Tibial nerve (tissue), 4 donors: ENCODE results near the gene COL9A3. TPM values are rescaled to one million over a fixed set of nuclear protein-coding genes. Genes with fewer than 3 reads are reported as not detected.

ENCODE experiments used
- DNase-seq, 2 donors: peaks; one replicate each; pipeline ENCODE4 v3.0.0-alpha.2; 2019; ENCODE audit warnings: low spot score in 2 of 2
- H3K27ac ChIP-seq, 4 donors: fragments of 200-600 bp; sonication (generic) in 3 of 4; one replicate each; pipeline ENCODE4 v1.5.1; 2017 to 2019; ENCODE audit warnings: mild to moderate bottlenecking in 1 of 4
- H3K27me3 ChIP-seq, 2 donors: fragments of 200-600 bp; sonication (generic) in 1 of 2; one replicate each; pipeline versions ENCODE4 v1.5.1 to v1.6.0; 2017 to 2019
- H3K36me3 ChIP-seq, 3 donors: fragments of 200-600 bp; sonication (generic); one replicate each; pipeline ENCODE4 v1.5.1; 2018 to 2019
- H3K4me1 ChIP-seq, 4 donors: fragments of 200-600 bp; sonication (generic) in 3 of 4; one replicate each; pipeline ENCODE4 v1.5.1; 2017 to 2019
- H3K4me3 ChIP-seq, 4 donors: fragments of 200-600 bp; sonication (generic) in 3 of 4; one replicate each; pipeline ENCODE4 v1.5.1; 2017 to 2019; ENCODE audit warnings: mild to moderate bottlenecking in 1 of 4, moderate library complexity in 1 of 4
- H3K9me3 ChIP-seq, 4 donors: fragments of 200-600 bp; sonication (generic) in 3 of 4; one replicate each; pipeline ENCODE4 v1.5.1; 2017 to 2019
- EP300 ChIP-seq, 2 donors: sonication (generic); formaldehyde crosslinking; IDR thresholded peaks; one replicate each; pipeline ENCODE4 v1.6.1; 2017; ENCODE audit warnings: antibody characterized with exemption in 2 of 2, mild to moderate bottlenecking in 1 of 2
- POLR2A ChIP-seq, 2 donors: fragments of 450-650 bp; IDR thresholded peaks; one replicate each; pipeline ENCODE4 v1.6.1; 2017; ENCODE audit warnings: antibody characterized with exemption in 2 of 2, mild to moderate bottlenecking in 2 of 2, moderate library complexity in 2 of 2
- WGBS, 2 donors: methylation state at CpG; one replicate each; pipeline ENCODE4 v1.1.5; 2018; 5-methylcytosine and 5-hydroxymethylcytosine counted together
- total RNA-seq, 4 donors: library from RNA; depleted of rRNA; stranded (reverse); fragments of >200 nt; gene quantifications; one replicate each; pipeline ENCODE4 v1.1.0, GENCODE V29; 2016
- TF ChIP-seq, protein P1 (sequence below), 5 experiments: fragments of 200-600 bp in 3 of 5; fragments of 450-650 bp in 2 of 5; sonication (generic) in 3 of 5; IDR thresholded peaks; one replicate each; pipeline ENCODE4 v1.5.1; 2016 to 2019; ENCODE audit warnings: antibody characterized with exemption in 5 of 5, mild to moderate bottlenecking in 3 of 5, moderate library complexity in 2 of 5

COL9A3 gene
- total RNA-seq, 4 donors from 2014 or later: 51.3 to 81.2 (median 63.5) TPM

DNA sequence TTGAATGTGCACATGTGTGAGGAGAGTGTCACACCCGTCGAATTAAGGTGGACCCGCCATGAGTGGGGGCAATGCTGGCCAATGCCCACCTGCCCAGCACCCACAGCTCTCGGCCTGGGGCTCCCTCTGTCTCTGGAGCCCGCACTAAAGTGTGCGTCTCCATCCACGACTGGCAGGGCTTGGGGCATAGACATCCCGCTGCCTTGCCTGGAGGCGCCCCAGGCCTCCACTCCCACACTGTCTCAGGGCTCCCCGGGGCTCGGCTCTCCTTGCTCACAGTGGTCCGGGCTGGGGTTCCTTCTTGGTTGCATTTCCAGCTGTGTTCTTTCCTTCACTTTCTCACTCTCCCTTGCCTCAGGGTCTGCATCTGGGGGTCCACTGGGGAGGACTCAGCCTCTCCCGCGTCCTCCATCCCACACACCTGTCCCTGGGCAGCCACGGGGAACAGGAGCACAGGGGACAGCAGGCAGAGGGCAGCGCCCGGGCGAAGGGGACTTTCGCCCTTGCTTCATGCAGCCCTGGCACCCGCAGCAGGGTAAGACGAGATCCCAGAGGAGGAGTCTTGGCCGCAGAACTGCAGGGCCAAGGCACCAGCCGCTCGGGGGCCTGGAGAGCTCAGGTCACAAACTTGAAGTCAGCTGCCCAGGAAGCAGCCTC is 40.7 kb upstream of the COL9A3 start:
- WGBS, 2 donors: 86 to 88% methylated on average over 23 to 24 of the region's 24 CpGs
- TF ChIP-seq, protein P1, sequence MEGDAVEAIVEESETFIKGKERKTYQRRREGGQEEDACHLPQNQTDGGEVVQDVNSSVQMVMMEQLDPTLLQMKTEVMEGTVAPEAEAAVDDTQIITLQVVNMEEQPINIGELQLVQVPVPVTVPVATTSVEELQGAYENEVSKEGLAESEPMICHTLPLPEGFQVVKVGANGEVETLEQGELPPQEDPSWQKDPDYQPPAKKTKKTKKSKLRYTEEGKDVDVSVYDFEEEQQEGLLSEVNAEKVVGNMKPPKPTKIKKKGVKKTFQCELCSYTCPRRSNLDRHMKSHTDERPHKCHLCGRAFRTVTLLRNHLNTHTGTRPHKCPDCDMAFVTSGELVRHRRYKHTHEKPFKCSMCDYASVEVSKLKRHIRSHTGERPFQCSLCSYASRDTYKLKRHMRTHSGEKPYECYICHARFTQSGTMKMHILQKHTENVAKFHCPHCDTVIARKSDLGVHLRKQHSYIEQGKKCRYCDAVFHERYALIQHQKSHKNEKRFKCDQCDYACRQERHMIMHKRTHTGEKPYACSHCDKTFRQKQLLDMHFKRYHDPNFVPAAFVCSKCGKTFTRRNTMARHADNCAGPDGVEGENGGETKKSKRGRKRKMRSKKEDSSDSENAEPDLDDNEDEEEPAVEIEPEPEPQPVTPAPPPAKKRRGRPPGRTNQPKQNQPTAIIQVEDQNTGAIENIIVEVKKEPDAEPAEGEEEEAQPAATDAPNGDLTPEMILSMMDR (IDR thresholded peaks at IDR 0.05): no peak
- no peak for TF ChIP-seq POLR2A (IDR thresholded peaks at IDR 0.05)
- no peak for TF ChIP-seq EP300 (IDR thresholded peaks at IDR 0.05)
- peaks cover 0 to 11% of the 10 kb centered on the region in 2 donors for H3K27me3 ChIP-seq

DNA sequence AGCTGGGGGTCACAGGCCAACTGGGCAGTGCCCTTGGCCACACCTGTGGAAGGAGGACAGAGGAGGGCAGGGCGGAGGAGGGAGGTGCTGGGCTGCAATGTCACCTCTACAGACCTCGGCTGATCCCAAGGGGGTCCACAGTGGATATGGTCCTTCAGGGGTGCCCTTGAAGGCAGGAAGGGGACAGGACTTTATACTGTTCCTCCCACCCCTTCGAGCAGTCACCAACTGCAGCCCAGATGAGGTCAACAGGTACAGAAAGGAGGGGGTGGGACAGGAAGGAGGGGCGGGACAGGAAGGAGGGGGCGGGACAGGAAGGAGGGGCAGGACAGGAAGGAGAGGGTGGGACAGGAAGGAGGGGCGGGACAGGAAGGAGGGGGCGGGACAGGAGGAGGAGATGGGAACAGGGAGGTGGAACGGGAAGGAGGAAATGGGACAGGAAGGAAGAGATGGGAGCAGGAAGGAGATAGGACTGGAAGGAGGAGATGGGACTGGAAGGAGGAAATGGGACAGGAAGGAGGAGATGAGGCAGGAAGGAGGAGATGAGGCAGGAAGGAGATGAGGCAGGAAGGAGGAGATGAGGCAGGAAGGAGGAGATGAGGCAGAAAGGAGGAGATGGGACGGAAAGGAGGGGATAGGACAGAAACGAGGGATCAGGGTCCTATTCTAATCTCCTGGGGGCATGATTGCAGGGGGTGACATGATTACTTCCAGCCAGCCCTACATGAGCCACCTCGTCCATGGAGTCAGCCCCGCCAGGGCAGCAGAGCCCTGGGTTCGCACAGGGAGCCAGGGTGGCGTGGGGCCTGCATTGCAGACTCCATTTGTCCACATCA is 39.9 kb upstream of the COL9A3 start:
- 66 to 70% methylated on average over 13 to 14 of the region's 14 CpGs for WGBS, 2 donors
- TF ChIP-seq, protein P1 (IDR thresholded peaks at IDR 0.05): no peak
- TF ChIP-seq POLR2A (IDR thresholded peaks at IDR 0.05) (no peak), EP300 (IDR thresholded peaks at IDR 0.05) (no peak)
- Histone ChIP-seq H3K9me3 (no peaks in the 10 kb centered on the region), H3K4me3 (no peak overlapping the region), H3K36me3 (no peaks in the 10 kb centered on the region), H3K27me3 (peaks cover 0 to 3% of the 10 kb centered on the region in 2 donors), H3K27ac (peak overlapping the region in 1 of 4 donors; percentile 45), H3K4me1 (peaks cover 0 to 12% (median 0%) of the 10 kb centered on the region in 4 donors)
- DNase-seq: no peak

More for the DNA sequence above, 40.7 kb upstream of the COL9A3 start:
- Histone ChIP-seq H3K4me3 (no peak overlapping the region), H3K4me1 (peaks cover 0 to 12% (median 0%) of the 10 kb centered on the region in 4 donors), H3K27ac (peak overlapping the region in 1 of 4 donors; percentile 45), H3K36me3 (no peaks in the 10 kb centered on the region), H3K9me3 (no peaks in the 10 kb centered on the region)
- no peak for DNase-seq

DNA sequence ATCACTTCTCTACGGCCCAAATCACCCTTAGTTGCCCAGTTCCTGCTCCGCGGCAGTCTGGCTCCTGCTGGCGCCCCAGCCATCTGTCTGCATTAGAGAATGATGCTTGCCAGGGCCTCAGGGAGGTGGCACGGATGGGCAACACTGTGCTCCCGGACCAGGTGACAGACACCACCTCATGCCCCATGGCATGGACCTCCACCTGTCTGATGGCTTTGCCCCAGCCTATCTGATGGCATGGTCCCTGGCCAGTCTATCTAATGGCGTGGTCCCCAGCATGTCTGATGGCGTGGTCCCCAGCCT is 39.4 kb upstream of the COL9A3 start:
- TF ChIP-seq POLR2A (IDR thresholded peaks at IDR 0.05): no peak
- TF ChIP-seq, protein P1 (IDR thresholded peaks at IDR 0.05): no peak
- 89 to 91% methylated on average over 6 to 8 of the region's 8 CpGs for WGBS, 2 donors
- H3K36me3 ChIP-seq: no peaks in the 10 kb centered on the region
- H3K4me1 ChIP-seq: peaks cover 0 to 12% (median 0%) of the 10 kb centered on the region in 4 donors
- no peak for DNase-seq
- no peaks in the 10 kb centered on the region for H3K9me3 ChIP-seq
- H3K4me3 ChIP-seq: no peak overlapping the region
- no peaks in the 10 kb centered on the region for H3K27me3 ChIP-seq
- H3K27ac ChIP-seq: no peak overlapping the region

DNA sequence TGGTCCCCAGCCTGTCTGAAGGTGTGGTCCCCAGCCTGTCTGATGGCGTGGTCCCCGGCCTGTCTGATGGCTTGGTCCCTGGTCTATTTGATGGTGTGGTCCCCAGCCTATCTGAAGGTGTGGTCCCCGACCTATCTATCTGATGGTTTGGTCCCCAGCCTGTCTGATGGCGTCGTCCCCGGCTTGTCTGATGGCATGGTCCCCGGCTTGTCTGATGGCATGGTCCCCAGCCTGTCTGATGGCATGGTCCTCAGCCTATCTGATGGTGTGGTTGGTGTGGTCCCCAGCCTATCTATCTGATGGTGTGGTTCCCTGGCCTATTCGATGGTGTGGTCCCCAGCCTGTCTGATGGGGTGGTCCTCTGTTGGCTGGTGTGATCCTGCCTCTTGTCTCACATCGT is 38.8 kb upstream of the COL9A3 start:
- WGBS, 2 donors: 91 to 96% methylated on average over 6 to 9 of the region's 9 CpGs
- no peak overlapping the region for H3K27ac ChIP-seq
- no peak for DNase-seq
- H3K36me3 ChIP-seq: no peaks in the 10 kb centered on the region
- TF ChIP-seq, protein P1 (IDR thresholded peaks at IDR 0.05): no peak
- TF ChIP-seq EP300 (IDR thresholded peaks at IDR 0.05): no peak
- TF ChIP-seq POLR2A (IDR thresholded peaks at IDR 0.05): no peak
- H3K9me3 ChIP-seq: no peaks in the 10 kb centered on the region
- no peak overlapping the region for H3K4me3 ChIP-seq
- no peaks in the 10 kb centered on the region for H3K27me3 ChIP-seq
- peaks cover 0 to 12% (median 0%) of the 10 kb centered on the region in 4 donors for H3K4me1 ChIP-seq
